Measurements from ENCODE around the gene MFNG. TPM values are rescaled to one million over a fixed set of nuclear protein-coding genes. Genes with fewer than 3 reads are reported as not detected.

The MFNG gene
- total RNA-seq, 1 donor from 2014 or later: 75.4 TPM

DNA sequence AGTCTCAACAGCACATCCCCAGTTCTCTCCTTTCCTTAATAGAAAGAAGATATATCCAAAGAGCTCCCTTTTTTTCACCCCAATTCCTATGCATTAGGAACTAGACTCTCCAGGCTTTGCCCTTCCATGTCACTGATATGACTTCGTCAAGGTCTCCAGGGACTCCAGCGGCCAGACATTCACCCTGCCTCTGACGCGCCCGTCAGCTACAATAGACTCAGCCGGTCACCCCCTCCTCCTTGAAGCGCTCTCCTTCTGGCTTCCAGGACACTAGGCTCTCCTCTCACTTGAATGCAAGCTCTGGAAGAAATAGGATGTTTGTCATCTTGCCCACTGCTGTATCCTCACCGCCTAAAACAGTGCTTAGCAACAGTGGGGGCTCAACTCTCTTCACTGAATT, 44.0 kb downstream of the MFNG start:
- H3K27ac Mint-ChIP-seq (ENCODE audit: unreplicated experiment): no peak overlapping the region
- no peaks in the 10 kb centered on the region for H3K9me3 Mint-ChIP-seq (ENCODE audit: unreplicated experiment)
- H3K4me1 Mint-ChIP-seq (ENCODE audit: unreplicated experiment): no peaks in the 10 kb centered on the region
- peaks cover 4% of the 10 kb centered on the region for H3K36me3 Mint-ChIP-seq (ENCODE audit: low read depth, unreplicated experiment)
- no peak for DNase-seq (ENCODE audit: low spot score)
- TF ChIP-seq, protein P1, sequence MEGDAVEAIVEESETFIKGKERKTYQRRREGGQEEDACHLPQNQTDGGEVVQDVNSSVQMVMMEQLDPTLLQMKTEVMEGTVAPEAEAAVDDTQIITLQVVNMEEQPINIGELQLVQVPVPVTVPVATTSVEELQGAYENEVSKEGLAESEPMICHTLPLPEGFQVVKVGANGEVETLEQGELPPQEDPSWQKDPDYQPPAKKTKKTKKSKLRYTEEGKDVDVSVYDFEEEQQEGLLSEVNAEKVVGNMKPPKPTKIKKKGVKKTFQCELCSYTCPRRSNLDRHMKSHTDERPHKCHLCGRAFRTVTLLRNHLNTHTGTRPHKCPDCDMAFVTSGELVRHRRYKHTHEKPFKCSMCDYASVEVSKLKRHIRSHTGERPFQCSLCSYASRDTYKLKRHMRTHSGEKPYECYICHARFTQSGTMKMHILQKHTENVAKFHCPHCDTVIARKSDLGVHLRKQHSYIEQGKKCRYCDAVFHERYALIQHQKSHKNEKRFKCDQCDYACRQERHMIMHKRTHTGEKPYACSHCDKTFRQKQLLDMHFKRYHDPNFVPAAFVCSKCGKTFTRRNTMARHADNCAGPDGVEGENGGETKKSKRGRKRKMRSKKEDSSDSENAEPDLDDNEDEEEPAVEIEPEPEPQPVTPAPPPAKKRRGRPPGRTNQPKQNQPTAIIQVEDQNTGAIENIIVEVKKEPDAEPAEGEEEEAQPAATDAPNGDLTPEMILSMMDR (IDR thresholded peaks at IDR 0.05; ENCODE audit: unreplicated experiment): no peak
- H3K4me3 Mint-ChIP-seq (ENCODE audit: unreplicated experiment): no peak overlapping the region
- peaks cover 2% of the 10 kb centered on the region for H3K27me3 Mint-ChIP-seq (ENCODE audit: unreplicated experiment)

DNA sequence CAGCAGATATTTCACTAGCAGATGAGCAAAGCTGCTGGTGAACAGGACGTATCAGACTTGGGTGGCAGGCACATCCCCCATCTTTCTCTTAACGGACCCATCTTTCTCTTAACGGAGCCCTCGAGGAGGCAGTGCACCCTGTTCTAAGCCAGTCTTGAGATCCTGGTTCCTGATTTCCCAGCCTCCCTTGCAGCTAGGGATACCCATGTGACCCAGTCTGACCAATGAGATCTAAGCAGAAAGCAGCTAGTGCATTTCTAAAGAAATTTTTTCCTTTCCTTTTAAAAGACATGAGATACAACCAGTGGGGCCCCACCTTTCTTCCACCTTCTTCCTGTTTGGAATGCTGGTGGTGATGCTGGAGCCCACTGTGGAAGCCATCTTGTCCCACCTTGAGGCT, 45.3 kb downstream of the MFNG start:
- Mint-ChIP-seq H3K9me3 (ENCODE audit: unreplicated experiment) (no peaks in the 10 kb centered on the region), H3K4me1 (ENCODE audit: unreplicated experiment) (no peaks in the 10 kb centered on the region), H3K36me3 (ENCODE audit: low read depth, unreplicated experiment) (peaks cover 4% of the 10 kb centered on the region)

DNA sequence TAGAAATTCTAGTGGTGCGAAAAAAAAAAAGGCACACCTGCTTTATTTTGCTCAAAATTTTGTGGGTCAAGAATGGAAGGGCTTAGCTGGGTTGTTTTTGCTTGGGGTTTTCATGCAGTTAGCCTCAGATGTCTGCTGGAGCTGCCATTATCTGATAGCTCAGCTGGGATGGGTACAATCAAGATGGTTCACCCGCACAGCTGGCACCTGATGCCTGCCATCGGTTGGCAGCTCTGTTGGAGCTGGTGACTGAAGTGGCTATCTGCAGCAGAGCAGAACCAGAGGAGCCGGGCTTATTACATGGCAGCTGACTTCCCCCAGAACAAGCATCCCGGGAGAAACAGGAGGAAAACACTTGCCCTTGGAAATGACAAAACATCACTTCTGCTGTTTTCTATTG, 46.8 kb downstream of the MFNG start:
- H3K27ac Mint-ChIP-seq (ENCODE audit: unreplicated experiment): no peak overlapping the region
- H3K36me3 Mint-ChIP-seq (ENCODE audit: low read depth, unreplicated experiment): peaks cover 4% of the 10 kb centered on the region
- H3K27me3 Mint-ChIP-seq (ENCODE audit: unreplicated experiment): peaks cover 3% of the 10 kb centered on the region
- no peaks in the 10 kb centered on the region for H3K4me1 Mint-ChIP-seq (ENCODE audit: unreplicated experiment)
- TF ChIP-seq, protein P1 (IDR thresholded peaks at IDR 0.05; ENCODE audit: unreplicated experiment): no peak
- no peaks in the 10 kb centered on the region for H3K9me3 Mint-ChIP-seq (ENCODE audit: unreplicated experiment)
- DNase-seq (ENCODE audit: low spot score): no peak
- H3K4me3 Mint-ChIP-seq (ENCODE audit: unreplicated experiment): no peak overlapping the region

More for the DNA sequence above, 45.3 kb downstream of the MFNG start:
- TF ChIP-seq, protein P1 (IDR thresholded peaks at IDR 0.05; ENCODE audit: unreplicated experiment): no peak
- Mint-ChIP-seq H3K27ac (ENCODE audit: unreplicated experiment) (no peak overlapping the region), H3K27me3 (ENCODE audit: unreplicated experiment) (peaks cover 2% of the 10 kb centered on the region), H3K4me3 (ENCODE audit: unreplicated experiment) (no peak overlapping the region)
- no peak for DNase-seq (ENCODE audit: low spot score)

DNA sequence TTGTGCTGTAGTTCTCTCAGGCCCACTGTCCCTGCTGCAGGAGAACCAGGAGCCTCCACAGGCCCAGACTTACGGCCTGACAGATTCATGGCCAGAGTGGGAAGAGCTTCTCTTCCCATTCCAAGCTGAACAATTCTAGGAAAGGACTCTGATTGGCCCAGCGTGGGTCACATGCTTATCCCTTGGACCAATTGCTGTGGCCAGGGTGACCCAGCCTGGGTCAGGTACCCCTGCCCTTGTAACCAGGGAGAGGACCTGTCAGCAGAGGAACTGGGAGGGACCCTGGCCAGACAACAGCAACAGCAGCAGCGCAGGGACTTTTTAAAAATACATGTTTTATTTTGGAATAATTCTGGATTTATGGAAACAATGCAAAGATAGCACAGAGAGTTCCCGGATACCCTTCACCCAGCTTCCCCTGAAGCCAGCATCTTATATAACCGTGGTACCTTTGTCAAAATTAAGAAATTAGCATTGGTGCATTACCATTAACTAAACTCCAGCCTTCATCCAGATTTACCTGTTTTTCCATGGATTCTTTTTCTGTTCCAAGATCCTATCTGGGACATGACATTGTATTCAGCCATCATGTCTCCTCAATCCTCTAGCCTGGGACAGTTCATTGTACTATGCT, 50.1 kb downstream of the MFNG start:
- no peaks in the 10 kb centered on the region for H3K4me1 Mint-ChIP-seq (ENCODE audit: unreplicated experiment)
- H3K9me3 Mint-ChIP-seq (ENCODE audit: unreplicated experiment): no peaks in the 10 kb centered on the region
- H3K27me3 Mint-ChIP-seq (ENCODE audit: unreplicated experiment): peaks cover 4% of the 10 kb centered on the region
- H3K4me3 Mint-ChIP-seq (ENCODE audit: unreplicated experiment): no peak overlapping the region
- TF ChIP-seq, protein P1 (IDR thresholded peaks at IDR 0.05; ENCODE audit: unreplicated experiment): no peak
- no peak for DNase-seq (ENCODE audit: low spot score)
- peaks cover under 1% of the 10 kb centered on the region for H3K36me3 Mint-ChIP-seq (ENCODE audit: low read depth, unreplicated experiment)
- H3K27ac Mint-ChIP-seq (ENCODE audit: unreplicated experiment): no peak overlapping the region

- no peak overlapping the region for H3K27ac Mint-ChIP-seq (ENCODE audit: unreplicated experiment)
- no peaks in the 10 kb centered on the region for H3K4me1 Mint-ChIP-seq (ENCODE audit: unreplicated experiment)
- no peak for DNase-seq (ENCODE audit: low spot score)
- peaks cover 3% of the 10 kb centered on the region for H3K36me3 Mint-ChIP-seq (ENCODE audit: low read depth, unreplicated experiment)
- TF ChIP-seq, protein P1 (IDR thresholded peaks at IDR 0.05; ENCODE audit: unreplicated experiment): no peak
- H3K27me3 Mint-ChIP-seq (ENCODE audit: unreplicated experiment): peaks cover 7% of the 10 kb centered on the region
- H3K9me3 Mint-ChIP-seq (ENCODE audit: unreplicated experiment): no peaks in the 10 kb centered on the region
- no peak overlapping the region for H3K4me3 Mint-ChIP-seq (ENCODE audit: unreplicated experiment)
Observed at GRCh38 chr22:37433786-37434185, 52.4 kb downstream of the MFNG start.
